ENCODE data around the gene RAB44. TPM values are rescaled to one million over a fixed set of nuclear protein-coding genes. Genes with fewer than 3 reads are reported as not detected.

Gene RAB44
- total and polyA plus RNA-seq, 2 of the 13 experiments (the other 11 are each of a cell fraction or from before 2014, with no cell fraction given), result not detected

DNA sequence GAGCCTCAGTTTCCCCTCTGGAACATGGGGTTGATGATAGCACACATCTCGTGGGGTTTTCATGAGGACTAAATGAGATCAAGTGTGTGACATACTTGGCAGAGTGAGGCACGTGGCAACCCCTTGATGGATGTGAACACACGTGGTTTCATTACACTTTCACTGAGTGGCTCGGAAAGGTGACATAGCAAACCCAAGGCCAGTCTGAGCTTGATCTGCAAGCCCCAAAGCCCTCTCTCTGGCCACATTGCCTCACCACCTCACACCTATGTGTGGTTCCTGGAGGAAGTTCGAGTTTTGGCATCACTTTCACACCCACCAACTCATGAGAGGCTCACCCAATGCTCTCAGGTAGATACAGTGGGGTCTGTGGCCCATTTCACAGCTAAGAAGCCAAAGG, 81.6 kb downstream of the RAB44 start:
- ATAC-seq (no peak), DNase-seq (ENCODE audit: low spot score) (no peak), FAIRE-seq (no peak)
- no peaks in the 10 kb centered on the region for H3K79me2 ChIP-seq (ENCODE audit: insufficient read depth, low read length)
- peaks cover 17 to 78% of the 10 kb centered on the region in 2 experiments; a peak in 4 of 5 replicates for H3K27me3 ChIP-seq (ENCODE audit: control insufficient read depth in 1 of 2, insufficient read depth in 2 of 2, low read length in 2 of 2)
- no TSS peak for BruUV-seq (replicated peaks)
- H2AFZ ChIP-seq (ENCODE audit: low read length), result no peak overlapping the region
- ChIA-PET CTCF (ENCODE audit: low intra/inter-chr PET ratio, low total read pairs) (no interaction called here), POLR2A (no interaction called here)
- H3K9ac ChIP-seq (ENCODE audit: insufficient read depth, low read depth, low read length), result no peak overlapping the region
- H3K36me3 ChIP-seq (replicated peaks in 1 of 2; ENCODE audit: control insufficient read depth in 1 of 2, insufficient read depth in 2 of 2, low read length in 2 of 2), result no peaks in the 10 kb centered on the region
- H3K4me1 ChIP-seq (ENCODE audit: insufficient read depth, low read length), result peaks cover 12% of the 10 kb centered on the region
- WGBS (ENCODE audit: low lambda C conversion rate), result 3% methylated on average over 5 of the region's 5 CpGs
- intact Hi-C loops (cut with micrococcal nuclease; ENCODE audit: unreplicated experiment), result no loop called here
- H3K27ac ChIP-seq (ENCODE audit: extremely low read length, insufficient read depth, low read length), result no peak overlapping the region
- TF ChIP-seq ZNF780A (CRISPR knock-in tag; IDR thresholded peaks at IDR 0.05) (no peak), ZBTB8A (CRISPR knock-in tag; IDR thresholded peaks at IDR 0.05; ENCODE audit: borderline replicate concordance, low read depth) (no peak), TMF1 (CRISPR knock-in tag; IDR thresholded peaks at IDR 0.05; ENCODE audit: low read depth) (no peak), ZNF629 (CRISPR knock-in tag; conservative IDR thresholded peaks at IDR 0.05) (peak; percentile 79), HNF4G (IDR thresholded peaks at IDR 0.05; ENCODE audit: borderline replicate concordance, low read depth, low read length) (no peak), HNF4G (CRISPR knock-in tag; IDR thresholded peaks at IDR 0.05; ENCODE audit: borderline replicate concordance, low read depth) (no peak)
- TF ChIP-seq, protein P1, sequence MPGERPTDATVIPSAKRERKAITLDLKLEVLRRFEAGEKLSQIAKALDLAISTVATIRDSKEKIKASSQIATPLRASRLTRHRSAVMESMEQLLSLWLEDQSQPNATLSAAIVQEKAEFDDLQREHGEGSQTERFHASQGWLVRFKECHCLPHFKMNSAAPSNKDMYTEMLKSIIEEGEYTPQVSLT (CRISPR knock-in tag; IDR thresholded peaks at IDR 0.05; ENCODE audit: borderline replicate concordance, low read depth), result no peak
- TF ChIP-seq, protein P2, sequence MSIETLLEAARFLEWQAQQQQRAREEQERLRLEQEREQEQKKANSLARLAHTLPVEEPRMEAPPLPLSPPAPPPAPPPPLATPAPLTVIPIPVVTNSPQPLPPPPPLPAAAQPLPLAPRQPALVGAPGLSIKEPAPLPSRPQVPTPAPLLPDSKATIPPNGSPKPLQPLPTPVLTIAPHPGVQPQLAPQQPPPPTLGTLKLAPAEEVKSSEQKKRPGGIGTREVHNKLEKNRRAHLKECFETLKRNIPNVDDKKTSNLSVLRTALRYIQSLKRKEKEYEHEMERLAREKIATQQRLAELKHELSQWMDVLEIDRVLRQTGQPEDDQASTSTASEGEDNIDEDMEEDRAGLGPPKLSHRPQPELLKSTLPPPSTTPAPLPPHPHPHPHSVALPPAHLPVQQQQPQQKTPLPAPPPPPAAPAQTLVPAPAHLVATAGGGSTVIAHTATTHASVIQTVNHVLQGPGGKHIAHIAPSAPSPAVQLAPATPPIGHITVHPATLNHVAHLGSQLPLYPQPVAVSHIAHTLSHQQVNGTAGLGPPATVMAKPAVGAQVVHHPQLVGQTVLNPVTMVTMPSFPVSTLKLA (IDR thresholded peaks at IDR 0.05), result peak; percentile 98
- no peaks in the 10 kb centered on the region for H4K20me1 ChIP-seq (ENCODE audit: insufficient read depth, low read length)
- H3K4me2 ChIP-seq (ENCODE audit: low read depth, low read length), result no peak overlapping the region
- in situ Hi-C loops (cut with HindIII; ENCODE audit: extremely low pct_ligation_motif_present, low pct_unique_long_range_greater_than_20kb), result loop anchor here (10.0 kb wide), 1 partner anchor 236 kb away; no protein-coding TSS in a partner anchor
- H3K4me3 ChIP-seq (replicated peaks in 1 of 3; ENCODE audit: insufficient read depth in 1 of 3, low read depth in 2 of 3, low read length in 3 of 3), result no peak overlapping the region
- no peaks in the 10 kb centered on the region for H3K9me3 ChIP-seq (ENCODE audit: low read length)
